GM18508 (cell line): ENCODE data around the gene P2RY14.
A peak's percentile ranks its signal among the peaks of the same experiment; 100 is the strongest.
"Not testable (repeated sequence)": the region's sequence is repeated elsewhere in the genome, so short reads cannot be mapped to it uniquely, and the experiment has no call there.

Experiments
- ATAC-seq: cut with Tn5 transposase; IDR thresholded peaks from one replicate; pipeline ENCODE4 v1.9.1; 2021; ENCODE audit warnings: moderate number of reproducible peaks; ENCODE audit not compliant: insufficient read depth, unreplicated experiment

P2RY14 gene

GRCh38 chr3:151265166-151265565 is 13.2 kb downstream of the P2RY14 start:
- ATAC-seq, result no peak

- ATAC-seq, result no peak
Measured at GRCh38 chr3:151264605-151265004, 13.7 kb downstream of the P2RY14 start.

- ATAC-seq, result no peak
Measured at GRCh38 chr3:151262871-151263525, 15.3 kb downstream of the P2RY14 start.

GRCh38 chr3:151259664-151260063 is 18.7 kb downstream of the P2RY14 start:
- ATAC-seq, result no peak

- no peak for ATAC-seq
Measured at GRCh38 chr3:151256749-151257148, 21.6 kb downstream of the P2RY14 start.

- no peak for ATAC-seq
Measured at GRCh38 chr3:151248772-151249337, 29.5 kb downstream of the P2RY14 start.

GRCh38 chr3:151242006-151242405 is 36.3 kb downstream of the P2RY14 start:
- not testable (repeated sequence) for ATAC-seq

GRCh38 chr3:151236736-151237135 is 41.6 kb downstream of the P2RY14 start:
- ATAC-seq, result no peak

- ATAC-seq, result no peak
Measured at GRCh38 chr3:151236316-151236715, 42.0 kb downstream of the P2RY14 start.

GRCh38 chr3:151234825-151235224 is 43.5 kb downstream of the P2RY14 start:
- no peak for ATAC-seq

- no peak for ATAC-seq
Measured at GRCh38 chr3:151232991-151233390, 45.4 kb downstream of the P2RY14 start.

- not testable (repeated sequence) for ATAC-seq
Measured at GRCh38 chr3:151232403-151232802, 45.9 kb downstream of the P2RY14 start.

GRCh38 chr3:151230646-151231045 is 47.7 kb downstream of the P2RY14 start:
- peak; percentile 34 for ATAC-seq

- no peak for ATAC-seq
Measured at GRCh38 chr3:151228666-151229040, 49.7 kb downstream of the P2RY14 start.

GRCh38 chr3:151227807-151228665 is 50.3 kb downstream of the P2RY14 start:
- ATAC-seq, result peak; percentile 78

- ATAC-seq, result peak; percentile 31
Measured at GRCh38 chr3:151227266-151227806, 51.0 kb downstream of the P2RY14 start.

GRCh38 chr3:151226825-151227224 is 51.5 kb downstream of the P2RY14 start:
- ATAC-seq, result no peak

GRCh38 chr3:151226088-151226563 is 52.2 kb downstream of the P2RY14 start:
- ATAC-seq, result no peak

GRCh38 chr3:151225040-151225975 is 53.0 kb downstream of the P2RY14 start:
- no peak for ATAC-seq
